Epithelial cell of umbilical artery (primary cell): ENCODE data around the gene ZSWIM2. TPM values are rescaled to one million over a fixed set of nuclear protein-coding genes. Genes with fewer than 3 reads are reported as not detected.

Experiments
- total RNA-seq: library from RNA; depleted of rRNA; stranded (reverse); fragments of >200 nt; gene quantifications from 2 replicates; pipeline ENCODE4 v1.2.3, GENCODE V29; 2014

ZSWIM2 gene
- not detected in 2 replicates for total RNA-seq

DNA sequence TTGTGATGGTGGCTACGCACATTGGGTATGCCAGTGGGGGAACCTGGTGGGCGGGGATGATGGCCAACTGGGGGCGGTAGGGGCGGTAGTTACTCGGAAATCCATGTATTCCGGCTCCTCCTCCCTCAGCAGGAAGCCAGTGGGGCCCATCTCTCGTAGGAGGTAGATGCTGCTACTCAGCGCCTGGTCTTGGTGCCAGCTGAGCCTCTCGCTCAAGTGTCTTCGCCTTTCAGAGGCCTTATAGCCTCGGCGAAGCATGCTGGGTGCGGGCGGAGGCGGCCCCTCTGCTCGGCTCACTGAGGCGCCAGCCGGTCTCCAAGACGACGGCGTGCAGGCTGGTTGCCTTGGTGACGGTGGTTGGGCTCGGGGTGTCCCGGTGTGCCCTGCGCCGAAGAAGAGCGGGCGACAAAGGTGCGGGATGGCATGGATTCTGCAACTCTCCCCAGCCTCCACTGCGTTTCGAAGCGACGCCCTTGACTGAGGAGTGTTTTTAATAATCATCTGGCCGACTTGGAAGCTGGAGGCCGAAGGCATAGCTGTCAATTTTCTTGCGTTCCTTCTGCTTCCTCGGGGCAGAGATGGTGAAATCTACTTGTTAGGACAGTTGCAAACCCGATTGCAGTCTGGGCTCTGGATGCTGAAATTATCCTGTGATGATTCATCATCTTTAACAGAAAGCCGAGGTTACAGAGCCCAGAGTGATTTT is at the start of gene ZSWIM2:
TSS of gene ZSWIM2 (minus strand) at position 298 of the 706 bp plus-strand sequence. CDS start at position 258, 40 bp downstream.

Other genes with a start within 250 kb of the ZSWIM2 start
- 11.4 and 16.6 TPM in 2 replicates for gene FAM171B, start 155.1 kb downstream of the ZSWIM2 start, total RNA-seq